Measurements from ENCODE around the gene G3BP2. TPM values are rescaled to one million over a fixed set of nuclear protein-coding genes. Genes with fewer than 3 reads are reported as not detected.

G3BP2 gene
- total RNA-seq, 2 experiments from 2014 or later: 185 to 197 TPM

GRCh38 chr4:75678965-75679364 is 5.8 kb upstream of the G3BP2 start:
- Mint-ChIP-seq H3K4me1 (ENCODE audit: low read depth) (peaks cover 24% of the 10 kb centered on the region), H3K4me3 (no peak overlapping the region), H3K27me3 (no peaks in the 10 kb centered on the region), H3K27ac (no peak overlapping the region), H3K36me3 (ENCODE audit: low read depth) (no peaks in the 10 kb centered on the region), H3K9me3 (no peaks in the 10 kb centered on the region)
- ATAC-seq (no peak), DNase-seq (no peak)
- intact Hi-C loops (cut with micrococcal nuclease): no loop called here
- TF ChIP-seq CTCF (IDR thresholded peaks at IDR 0.05): no peak
- POLR2A ChIA-PET: interaction anchor here (1.0 kb wide), 1 partner anchor 20 kb away, joined by 3 read pairs; no protein-coding TSS in a partner anchor
- CTCF ChIA-PET: interaction anchor here (1.2 kb wide), 1 partner anchor 23 kb away, joined by 3 read pairs; no protein-coding TSS in a partner anchor

DNA sequence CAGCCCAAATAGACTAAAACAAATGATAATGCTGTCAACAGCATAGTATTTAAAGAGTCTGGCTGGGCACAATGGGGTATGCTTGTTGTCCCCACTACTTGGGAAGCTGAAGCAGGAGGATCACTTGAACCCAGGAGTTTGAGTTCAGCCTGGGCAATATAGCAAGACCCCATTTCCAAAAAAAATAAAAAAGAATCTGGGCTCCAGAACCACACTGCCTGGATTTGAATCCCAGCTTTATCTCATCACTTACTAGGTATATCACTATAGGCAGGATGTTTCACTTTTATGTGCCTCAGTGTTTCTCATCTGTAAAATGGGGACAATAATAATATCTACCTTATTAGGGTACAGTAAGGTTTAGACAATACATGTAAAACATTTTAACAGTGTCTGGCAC is 5.3 kb upstream of the G3BP2 start:
- DNase-seq (no peak), ATAC-seq (no peak)
- Mint-ChIP-seq H3K36me3 (ENCODE audit: low read depth) (no peaks in the 10 kb centered on the region), H3K9me3 (no peaks in the 10 kb centered on the region), H3K27ac (no peak overlapping the region), H3K4me3 (no peak overlapping the region), H3K27me3 (no peaks in the 10 kb centered on the region), H3K4me1 (ENCODE audit: low read depth) (peaks cover 21% of the 10 kb centered on the region)
- POLR2A ChIA-PET: interaction anchor here (1.0 kb wide), 1 partner anchor 20 kb away, joined by 3 read pairs; no protein-coding TSS in a partner anchor
- CTCF ChIA-PET: interaction anchor here (1.2 kb wide), 1 partner anchor 23 kb away, joined by 3 read pairs; no protein-coding TSS in a partner anchor
- no peak for TF ChIP-seq CTCF (IDR thresholded peaks at IDR 0.05)
- intact Hi-C loops (cut with micrococcal nuclease): no loop called here

DNA sequence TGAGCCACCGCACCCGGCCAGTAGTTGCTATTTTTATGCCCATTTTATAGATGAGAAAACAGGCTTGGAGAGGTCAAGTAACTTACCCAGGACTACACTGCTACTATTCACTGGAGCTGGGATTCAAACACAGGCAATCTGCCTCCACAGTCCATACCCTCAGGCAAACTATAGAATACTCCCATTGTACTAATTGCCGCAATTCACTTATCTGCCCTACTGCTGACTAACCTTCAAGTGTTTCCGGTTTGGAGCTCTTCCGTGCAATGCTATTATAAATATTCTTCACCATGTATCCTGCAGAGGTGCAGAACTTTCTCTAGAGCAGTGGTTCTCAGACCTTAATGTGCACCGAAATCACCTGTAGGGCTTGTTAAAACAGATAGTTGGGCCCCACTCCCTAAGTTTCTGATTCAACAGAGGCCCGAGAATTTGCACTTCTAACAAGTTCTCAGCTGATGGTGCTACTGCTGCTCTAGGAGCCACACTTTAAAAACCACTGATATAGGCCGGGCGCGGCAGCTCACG is 1.9 kb upstream of the G3BP2 start:
- POLR2A ChIA-PET: interaction anchor here (0.6 to 1.3 kb wide), 2 partner anchors 14 to 21 kb away, joined by 3 to 4 read pairs; no protein-coding TSS in a partner anchor
- ATAC-seq: no peak
- CTCF ChIA-PET: interaction anchor here (0.6 to 2.4 kb wide), 4 partner anchors 9 to 49 kb away, joined by 3 to 14 read pairs (median 3); partner anchors contain the start of gene USO1
- Mint-ChIP-seq H3K4me1 (ENCODE audit: low read depth) (peaks cover 16% of the 10 kb centered on the region), H3K9me3 (no peaks in the 10 kb centered on the region), H3K27me3 (no peaks in the 10 kb centered on the region), H3K36me3 (ENCODE audit: low read depth) (peaks cover 30% of the 10 kb centered on the region), H3K4me3 (no peak overlapping the region), H3K27ac (no peak overlapping the region)
- intact Hi-C loops (cut with micrococcal nuclease): no loop called here
- TF ChIP-seq CTCF (IDR thresholded peaks at IDR 0.05): no peak
- DNase-seq: no peak

DNA sequence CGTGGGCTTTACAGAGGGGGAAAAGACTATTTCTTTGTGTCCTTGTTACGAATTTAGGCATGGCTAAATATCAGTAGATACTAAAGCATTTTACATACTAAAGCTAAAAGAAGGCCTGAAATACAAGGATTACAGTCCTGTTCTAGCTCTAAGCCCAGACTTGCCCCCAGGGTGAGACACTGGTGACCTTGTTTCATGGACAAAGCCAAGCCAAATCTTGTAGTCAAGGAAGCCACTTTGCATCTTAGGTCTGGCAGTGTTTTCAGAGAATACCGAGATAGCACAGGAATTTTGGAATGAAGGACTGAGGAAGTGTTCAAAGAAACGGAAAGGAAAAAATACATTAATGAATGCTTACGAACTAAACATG is 733 bp upstream of the G3BP2 start:
- H3K4me1 Mint-ChIP-seq (ENCODE audit: low read depth): peaks cover 25% of the 10 kb centered on the region
- peak overlapping the region; percentile 95 for H3K4me3 Mint-ChIP-seq
- ATAC-seq (no peak), DNase-seq (no peak)
- peaks cover 38% of the 10 kb centered on the region for H3K36me3 Mint-ChIP-seq (ENCODE audit: low read depth)
- TF ChIP-seq CTCF (IDR thresholded peaks at IDR 0.05): no peak
- ChIA-PET POLR2A (interaction anchor here (1.1 to 7.6 kb wide), 5 partner anchors 9 to 50 kb away, joined by 5 to 50 read pairs (median 11); partner anchors contain the start of gene USO1), CTCF (interaction anchor here (0.8 to 2.4 kb wide), 7 partner anchors 9 to 50 kb away, joined by 3 to 14 read pairs (median 3); partner anchors contain the start of gene USO1)
- H3K27ac Mint-ChIP-seq: peak overlapping the region; percentile 99
- intact Hi-C loops (cut with micrococcal nuclease): loop anchor here (1.0 to 2.0 kb wide), 2 partner anchors 19 to 160 kb away; partner anchors contain the start of genes RCHY1 and THAP6
- H3K27me3 Mint-ChIP-seq: no peaks in the 10 kb centered on the region
- H3K9me3 Mint-ChIP-seq: no peaks in the 10 kb centered on the region

- peak overlapping the region; percentile 95 for H3K4me3 Mint-ChIP-seq
- TF ChIP-seq CTCF (IDR thresholded peaks at IDR 0.05): no peak
- DNase-seq: peak; percentile 89
- H3K27ac Mint-ChIP-seq: peak overlapping the region; percentile 99
- intact Hi-C loops (cut with micrococcal nuclease): loop anchor here (1.0 to 2.0 kb wide), 3 partner anchors 18 to 158 kb away; partner anchors contain the start of genes RCHY1, THAP6 and USO1
- peaks cover 47% of the 10 kb centered on the region for H3K36me3 Mint-ChIP-seq (ENCODE audit: low read depth)
- H3K4me1 Mint-ChIP-seq (ENCODE audit: low read depth): peaks cover 39% of the 10 kb centered on the region
- peak; percentile 31 for ATAC-seq
- no peaks in the 10 kb centered on the region for H3K27me3 Mint-ChIP-seq
- ChIA-PET POLR2A (interaction anchor here (0.7 to 7.6 kb wide), 11 partner anchors 9 to 158 kb away, joined by 3 to 50 read pairs (median 4); partner anchors contain the start of gene USO1), CTCF (interaction anchor here (1.1 to 4.7 kb wide), 5 partner anchors 15 to 51 kb away, joined by 3 to 36 read pairs (median 3); partner anchors contain the start of gene USO1)
- no peaks in the 10 kb centered on the region for H3K9me3 Mint-ChIP-seq
These were observed 667 bp downstream of the G3BP2 start for GRCh38 chr4:75672461-75673026.

Measured in activated CD8-positive, alpha-beta T cell treated with anti-CD3 and anti-CD28 coated beads for 36 hours (primary cell).